ENCODE measurements around the gene TMEM158. TPM values are rescaled to one million over a fixed set of nuclear protein-coding genes. Genes with fewer than 3 reads are reported as not detected.

Gene TMEM158
- total and polyA plus RNA-seq, 2 donors (not counting 1 experiment from before 2014, with no cell fraction given): 31.6 to 125 TPM

GRCh38 chr3:45194791-45195190 lies 31.3 kb downstream of the TMEM158 start:
- peaks cover 9% of the 10 kb centered on the region for H3K4me1 ChIP-seq (ENCODE audit: control insufficient read depth, extremely low read depth, insufficient read depth, low read length)
- H3K27ac ChIP-seq (ENCODE audit: insufficient read depth, low read length): no peak overlapping the region
- H3K4me2 ChIP-seq (ENCODE audit: extremely low read depth, insufficient read depth, low read length): no peak overlapping the region
- H3K4me3 ChIP-seq (replicated peaks in 1 of 4; ENCODE audit: control extremely low read depth in 1 of 4, insufficient read depth in 1 of 4, low read depth in 3 of 4, low read length in 4 of 4): no peak overlapping the region
- no peak overlapping the region for H2AFZ ChIP-seq (ENCODE audit: low read length)
- DNase-seq (ENCODE audit: low read depth in 2 of 2): no peak
- no peaks in the 10 kb centered on the region for H3K9me3 ChIP-seq (ENCODE audit: control insufficient read depth, insufficient read depth, low read depth, low read length)
- TF ChIP-seq CTCF (conservative IDR thresholded peaks at IDR 0.05 in 1 of 2, IDR thresholded peaks at IDR 0.05 in 1 of 2; ENCODE audit: low read depth in 1 of 2, low read length in 2 of 2) (no peak), EZH2 (IDR thresholded peaks at IDR 0.05; ENCODE audit: low read length, missing control alignments) (no peak)
- no peaks in the 10 kb centered on the region for H3K27me3 ChIP-seq (ENCODE audit: control insufficient read depth, insufficient read depth, low read length)
- H3K36me3 ChIP-seq (ENCODE audit: control insufficient read depth, insufficient read depth, low read length): no peaks in the 10 kb centered on the region
- H4K20me1 ChIP-seq (ENCODE audit: control insufficient read depth, extremely low read depth, insufficient read depth, low read length): no peaks in the 10 kb centered on the region
- H3K9ac ChIP-seq (ENCODE audit: insufficient read depth, low read length): no peak overlapping the region
- no peaks in the 10 kb centered on the region for H3K79me2 ChIP-seq (ENCODE audit: control insufficient read depth, insufficient read depth, low read length)

GRCh38 chr3:45191924-45192417 lies 34.1 kb downstream of the TMEM158 start:
- no peaks in the 10 kb centered on the region for H3K27me3 ChIP-seq (ENCODE audit: control insufficient read depth, insufficient read depth, low read length)

GRCh38 chr3:45191424-45191823 lies 34.7 kb downstream of the TMEM158 start:
- no peaks in the 10 kb centered on the region for H3K27me3 ChIP-seq (ENCODE audit: control insufficient read depth, insufficient read depth, low read length)
- TF ChIP-seq EZH2 (IDR thresholded peaks at IDR 0.05; ENCODE audit: low read length, missing control alignments) (no peak), CTCF (conservative IDR thresholded peaks at IDR 0.05 in 1 of 2, IDR thresholded peaks at IDR 0.05 in 1 of 2; ENCODE audit: low read depth in 1 of 2, low read length in 2 of 2) (no peak)
- no peak overlapping the region for H2AFZ ChIP-seq (ENCODE audit: low read length)
- no peak overlapping the region for H3K27ac ChIP-seq (ENCODE audit: insufficient read depth, low read length)
- H3K79me2 ChIP-seq (ENCODE audit: control insufficient read depth, insufficient read depth, low read length): no peaks in the 10 kb centered on the region
- H4K20me1 ChIP-seq (ENCODE audit: control insufficient read depth, extremely low read depth, insufficient read depth, low read length): no peaks in the 10 kb centered on the region
- no peak for DNase-seq (ENCODE audit: low read depth in 2 of 2)
- no peaks in the 10 kb centered on the region for H3K4me1 ChIP-seq (ENCODE audit: control insufficient read depth, extremely low read depth, insufficient read depth, low read length)
- no peaks in the 10 kb centered on the region for H3K9me3 ChIP-seq (ENCODE audit: control insufficient read depth, insufficient read depth, low read depth, low read length)
- no peak overlapping the region for H3K4me2 ChIP-seq (ENCODE audit: extremely low read depth, insufficient read depth, low read length)
- H3K36me3 ChIP-seq (ENCODE audit: control insufficient read depth, insufficient read depth, low read length): no peaks in the 10 kb centered on the region
- no peak overlapping the region for H3K9ac ChIP-seq (ENCODE audit: insufficient read depth, low read length)
- no peak overlapping the region for H3K4me3 ChIP-seq (replicated peaks in 1 of 4; ENCODE audit: control extremely low read depth in 1 of 4, insufficient read depth in 1 of 4, low read depth in 3 of 4, low read length in 4 of 4)

More at GRCh38 chr3:45191924-45192417, 34.1 kb downstream of the TMEM158 start:
- H3K36me3 ChIP-seq (ENCODE audit: control insufficient read depth, insufficient read depth, low read length): no peaks in the 10 kb centered on the region
- H3K4me1 ChIP-seq (ENCODE audit: control insufficient read depth, extremely low read depth, insufficient read depth, low read length): no peaks in the 10 kb centered on the region
- H3K4me2 ChIP-seq (ENCODE audit: extremely low read depth, insufficient read depth, low read length): no peak overlapping the region
- no peak overlapping the region for H3K4me3 ChIP-seq (replicated peaks in 1 of 4; ENCODE audit: control extremely low read depth in 1 of 4, insufficient read depth in 1 of 4, low read depth in 3 of 4, low read length in 4 of 4)
- no peaks in the 10 kb centered on the region for H3K79me2 ChIP-seq (ENCODE audit: control insufficient read depth, insufficient read depth, low read length)
- TF ChIP-seq CTCF (conservative IDR thresholded peaks at IDR 0.05 in 1 of 2, IDR thresholded peaks at IDR 0.05 in 1 of 2; ENCODE audit: low read depth in 1 of 2, low read length in 2 of 2) (no peak), EZH2 (IDR thresholded peaks at IDR 0.05; ENCODE audit: low read length, missing control alignments) (no peak)
- no peak for DNase-seq (ENCODE audit: low read depth in 2 of 2)
- no peaks in the 10 kb centered on the region for H3K9me3 ChIP-seq (ENCODE audit: control insufficient read depth, insufficient read depth, low read depth, low read length)
- no peaks in the 10 kb centered on the region for H4K20me1 ChIP-seq (ENCODE audit: control insufficient read depth, extremely low read depth, insufficient read depth, low read length)
- no peak overlapping the region for H3K9ac ChIP-seq (ENCODE audit: insufficient read depth, low read length)
- no peak overlapping the region for H3K27ac ChIP-seq (ENCODE audit: insufficient read depth, low read length)
- H2AFZ ChIP-seq (ENCODE audit: low read length): no peak overlapping the region
